Epithelial cell of proximal tubule (primary cell): ENCODE results near the gene ABCC2. TPM values are rescaled to one million over a fixed set of nuclear protein-coding genes. Genes with fewer than 3 reads are reported as not detected.
"Not testable (repeated sequence)": the region's sequence is repeated elsewhere in the genome, so short reads cannot be mapped to it uniquely, and the experiment has no call there.

Experiments used
- DNase-seq: peaks from one replicate; pipeline ENCODE4 v3.0.0-alpha.2; 2011; ENCODE audit warnings: low read depth
- H3K4me3 ChIP-seq: 2 replicates; pipeline ENCODE4 v1.5.1; 2011; ENCODE audit warnings: low read depth, mild to moderate bottlenecking, low read length
- total RNA-seq: library from RNA; depleted of rRNA; stranded (reverse); fragments of >200 nt; gene quantifications from 2 replicates; pipeline ENCODE4 v1.2.3, GENCODE V29; 2015
- TF ChIP-seq, protein P1 (sequence below): conservative IDR thresholded peaks from 2 replicates; pipeline ENCODE4 v1.5.1; 2012; ENCODE audit warnings: low read depth, mild to moderate bottlenecking, low read length

ABCC2 gene
- total RNA-seq, 1 donor from 2014 or later = 0.17 TPM

DNA sequence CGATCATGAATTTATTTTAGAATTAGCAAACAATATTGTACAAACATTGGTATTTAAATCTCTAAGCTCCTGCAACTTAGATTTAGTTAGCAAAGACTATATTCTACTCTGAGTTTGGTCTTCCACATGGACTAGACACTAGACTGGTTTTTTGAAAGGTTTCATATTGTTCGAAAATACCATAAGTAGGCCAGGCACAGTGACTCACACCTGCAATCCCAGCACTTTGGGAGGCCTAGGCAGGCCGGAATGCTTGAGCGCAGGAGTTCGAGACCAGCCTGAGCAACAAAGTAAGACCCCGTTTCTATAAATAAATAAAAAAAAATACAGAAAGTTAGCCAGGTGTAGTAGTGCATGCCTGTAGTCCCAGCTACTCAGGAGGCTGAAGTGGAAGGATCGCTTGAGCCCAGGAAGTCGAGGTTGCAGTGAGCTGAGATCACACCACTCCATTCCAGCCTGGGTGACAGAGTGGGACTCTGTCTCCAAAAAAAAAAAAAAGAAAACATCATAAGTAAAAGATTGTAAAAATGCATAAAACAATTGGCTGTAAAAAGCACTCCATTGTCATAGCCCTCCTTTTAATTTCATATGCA is 73.1 kb downstream of the ABCC2 start:
- DNase-seq = no peak
- TF ChIP-seq, protein P1, sequence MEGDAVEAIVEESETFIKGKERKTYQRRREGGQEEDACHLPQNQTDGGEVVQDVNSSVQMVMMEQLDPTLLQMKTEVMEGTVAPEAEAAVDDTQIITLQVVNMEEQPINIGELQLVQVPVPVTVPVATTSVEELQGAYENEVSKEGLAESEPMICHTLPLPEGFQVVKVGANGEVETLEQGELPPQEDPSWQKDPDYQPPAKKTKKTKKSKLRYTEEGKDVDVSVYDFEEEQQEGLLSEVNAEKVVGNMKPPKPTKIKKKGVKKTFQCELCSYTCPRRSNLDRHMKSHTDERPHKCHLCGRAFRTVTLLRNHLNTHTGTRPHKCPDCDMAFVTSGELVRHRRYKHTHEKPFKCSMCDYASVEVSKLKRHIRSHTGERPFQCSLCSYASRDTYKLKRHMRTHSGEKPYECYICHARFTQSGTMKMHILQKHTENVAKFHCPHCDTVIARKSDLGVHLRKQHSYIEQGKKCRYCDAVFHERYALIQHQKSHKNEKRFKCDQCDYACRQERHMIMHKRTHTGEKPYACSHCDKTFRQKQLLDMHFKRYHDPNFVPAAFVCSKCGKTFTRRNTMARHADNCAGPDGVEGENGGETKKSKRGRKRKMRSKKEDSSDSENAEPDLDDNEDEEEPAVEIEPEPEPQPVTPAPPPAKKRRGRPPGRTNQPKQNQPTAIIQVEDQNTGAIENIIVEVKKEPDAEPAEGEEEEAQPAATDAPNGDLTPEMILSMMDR = no peak
- no peak overlapping the region for H3K4me3 ChIP-seq

DNA sequence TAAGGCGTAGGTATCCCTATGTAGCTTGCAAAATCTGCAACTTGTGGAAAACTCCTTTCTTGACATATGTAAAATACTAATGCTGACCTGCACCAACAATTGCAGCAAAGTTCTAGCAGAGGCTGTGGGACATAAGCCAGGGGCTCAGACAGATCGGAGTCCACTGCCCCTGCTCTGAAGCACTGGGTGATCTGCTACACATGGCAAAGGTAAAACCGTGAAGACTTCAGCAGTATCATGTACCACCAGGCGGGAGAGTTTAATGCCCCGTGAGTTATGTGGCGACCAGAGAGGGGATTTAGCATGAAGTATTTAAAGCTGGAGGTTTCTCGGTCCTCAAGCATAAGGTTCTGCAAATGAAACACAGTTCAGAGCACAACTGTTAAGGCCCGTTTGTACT is 76.4 kb downstream of the ABCC2 start:
- TF ChIP-seq, protein P1 = no peak
- no peak overlapping the region for H3K4me3 ChIP-seq
- no peak for DNase-seq

DNA sequence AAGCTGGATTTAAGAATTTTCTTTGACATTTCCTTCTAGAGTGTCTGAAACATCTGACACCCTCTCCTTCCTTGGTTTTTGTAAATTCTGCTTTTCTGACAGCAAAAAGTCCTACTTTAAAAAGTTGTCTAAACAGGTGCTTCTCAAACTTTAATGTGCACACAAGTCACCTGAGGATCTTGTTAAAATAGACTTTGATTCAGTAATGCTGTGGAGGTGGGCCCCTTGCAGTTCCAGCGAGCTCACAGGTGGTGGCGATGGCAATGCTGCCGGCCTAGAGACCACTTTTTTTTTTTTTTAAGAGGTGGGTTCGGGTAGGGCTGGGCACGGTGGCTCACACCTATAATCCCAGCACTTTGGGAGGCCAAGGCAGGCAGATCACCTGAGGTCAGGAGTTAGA is 77.1 kb downstream of the ABCC2 start:
- H3K4me3 ChIP-seq = no peak overlapping the region
- DNase-seq = no peak
- TF ChIP-seq, protein P1 = peak; percentile 56

DNA sequence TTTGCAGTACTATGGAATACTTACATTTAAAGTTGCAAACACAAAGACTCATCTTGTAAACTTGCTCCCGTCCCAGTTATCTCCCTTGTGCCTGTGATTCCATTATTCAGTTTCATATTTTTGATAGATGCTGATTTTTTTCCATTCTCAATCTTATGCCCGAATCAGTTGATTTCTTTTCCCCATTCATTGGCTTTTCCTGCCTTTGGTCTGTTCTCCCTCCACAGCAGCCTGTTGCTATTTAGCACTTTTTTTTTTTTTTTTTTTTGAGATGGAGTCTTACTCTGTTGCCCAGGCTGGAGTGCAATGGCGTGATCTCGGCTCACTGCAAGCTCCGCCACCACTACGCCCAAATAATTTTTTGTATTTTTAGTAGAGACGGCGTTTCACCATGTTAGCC is 78.0 kb downstream of the ABCC2 start:
- DNase-seq = no peak

DNA sequence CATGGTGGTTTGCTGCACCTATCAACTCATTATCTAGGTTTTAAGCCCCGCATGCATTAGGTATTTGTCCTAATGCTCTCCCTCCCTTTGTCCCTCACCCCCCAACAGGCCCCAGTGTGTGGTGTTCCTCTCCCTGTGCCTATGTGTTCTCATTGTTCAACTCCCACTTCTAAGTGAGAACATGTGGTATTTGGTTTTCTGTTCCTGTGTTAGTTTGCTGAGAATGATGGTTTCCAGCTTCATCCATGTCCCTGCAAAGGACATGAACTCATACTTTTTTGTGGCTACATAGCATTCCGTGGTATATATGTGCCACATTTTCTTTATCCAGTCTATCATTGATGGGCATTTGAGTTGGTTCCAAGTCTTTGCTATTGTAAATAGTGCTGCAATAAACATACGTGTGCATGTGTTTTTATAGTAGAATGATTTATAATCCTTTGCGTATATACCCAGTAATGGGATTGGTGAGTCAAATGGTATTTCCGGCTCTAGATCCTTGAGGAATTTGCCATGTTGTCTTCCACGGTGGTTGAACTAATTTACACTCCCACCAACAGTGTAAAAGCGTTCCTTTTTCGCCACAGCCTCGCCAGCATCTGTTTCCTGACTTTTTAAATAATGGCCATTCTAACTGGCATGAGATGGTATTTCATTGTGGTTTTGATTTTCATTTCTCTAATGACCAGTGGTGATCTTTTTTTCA is 81.2 kb downstream of the ABCC2 start:
- not testable (repeated sequence) for DNase-seq, H3K4me3 ChIP-seq

More for the DNA sequence above, 78.0 kb downstream of the ABCC2 start:
- no peak overlapping the region for H3K4me3 ChIP-seq
- TF ChIP-seq, protein P1 = no peak

DNA sequence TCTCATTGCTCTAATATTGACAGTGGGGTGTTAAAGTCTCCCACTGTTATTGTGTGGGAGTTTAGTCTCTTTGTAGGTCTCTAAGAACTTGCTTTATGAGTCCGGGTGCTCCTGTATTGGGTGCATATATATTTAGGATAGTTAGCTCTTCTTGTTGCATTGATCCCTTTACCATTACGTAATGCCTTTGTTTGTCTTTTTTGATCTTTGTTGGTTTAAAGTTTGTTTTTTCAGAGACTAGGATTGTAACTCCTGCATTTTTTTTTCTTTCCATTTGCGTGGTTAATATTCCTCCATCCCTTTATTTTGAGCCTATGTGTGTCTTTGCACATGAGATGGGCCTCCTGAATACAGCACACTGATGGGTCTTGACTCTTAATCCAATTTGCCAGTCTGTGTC is 84.8 kb downstream of the ABCC2 start:
- not testable (repeated sequence) for H3K4me3 ChIP-seq, DNase-seq

DNA sequence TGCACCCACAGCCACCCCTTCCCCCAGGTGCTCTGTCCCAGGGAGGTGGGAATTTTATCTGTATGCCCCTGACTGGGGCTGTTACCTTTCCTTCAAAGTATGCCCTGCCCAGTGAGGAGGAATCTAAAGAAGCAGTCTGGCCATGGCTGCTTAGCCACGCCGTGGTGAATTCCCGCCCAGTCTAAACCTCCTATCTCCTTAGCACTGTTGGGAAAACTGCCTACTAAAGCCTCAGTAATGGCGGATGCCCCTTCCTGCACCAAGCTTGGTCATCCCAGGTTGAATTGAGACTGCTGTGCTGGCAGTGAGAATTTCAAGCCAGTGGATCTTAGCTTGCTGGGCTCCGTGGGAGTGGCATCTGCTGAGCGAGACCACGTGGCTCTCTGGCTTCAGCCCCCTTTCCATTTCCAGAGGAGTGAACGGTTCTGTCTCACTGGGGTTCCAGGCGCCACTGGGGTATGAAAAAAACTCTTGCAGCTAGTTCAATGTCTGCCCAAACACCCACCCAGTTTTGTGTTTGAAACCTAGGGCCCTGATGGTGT is 87.2 kb downstream of the ABCC2 start:
- no peak overlapping the region for H3K4me3 ChIP-seq
- no peak for DNase-seq
- TF ChIP-seq, protein P1 = no peak
